HCT116 (cell line): ENCODE results near the gene NUP42. TPM values are rescaled to one million over a fixed set of nuclear protein-coding genes. Genes with fewer than 3 reads are reported as not detected.

ENCODE experiments used
- ATAC-seq: fragments of 200-7000 bp; cut with Tn5 transposase; 2 replicates; pipeline ENCODE4 v1.9.1; 2020; ENCODE audit warnings: mild to moderate bottlenecking, moderate library complexity
- BruUV-seq: library from RNA; stranded (reverse); fragments of 400-500 nt; replicated peaks from 2 replicates; lab custom pipeline; 2021; lab: Mats Ljungman, UMichigan
- CTCF ChIA-PET: fragments of 300-600 bp; sonication (Branson Sonifier 250); formaldehyde crosslinking; loops from one replicate; lab custom pipeline; 2021; ENCODE audit warnings: antibody characterized with exemption; lab: Charles Lee
- POLR2A ChIA-PET: fragments of 300-600, 350-600 bp; sonication (Branson Sonifier 250); formaldehyde crosslinking; loops from one replicate; lab custom pipeline; 2021; ENCODE audit warnings: antibody characterized with exemption; lab: Charles Lee
- RAD21 ChIA-PET, 2 experiments: fragments of 300-600 bp; sonication (Branson Sonifier 250); formaldehyde crosslinking; loops; one replicate each; lab custom pipeline; 2023; ENCODE audit warnings: low total read pairs in 2 of 2; ENCODE audit not compliant: uncharacterized antibody in 2 of 2, unreplicated experiment in 2 of 2, low non-redundant PET in 1 of 2; lab: Charles Lee
- DNase-seq: peaks from one replicate; pipeline ENCODE4 v3.0.0-alpha.2; 2010; ENCODE audit warnings: low read depth, low spot score
- H2AFZ ChIP-seq: fragments of 200-600 bp; shearing (Covaris generic), sonication (generic); 2 replicates; pipeline ENCODE4 v1.6.1; 2017; ENCODE audit warnings: low read depth, mixed run types, mixed read lengths, antibody characterized with exemption, low read length; ENCODE audit not compliant: poor library complexity, severe bottlenecking
- H3K27ac ChIP-seq: 2 replicates; pipeline ENCODE4 v1.5.1; 2012; ENCODE audit warnings: low read depth, low read length
- H3K27me3 ChIP-seq: fragments of 200-600 bp; sonication (generic); 2 replicates; pipeline ENCODE4 v1.6.1; 2016; ENCODE audit warnings: mixed run types, low read length, mixed read lengths; ENCODE audit not compliant: insufficient read depth
- H3K36me3 ChIP-seq, 2 experiments: fragments of 200-500 bp in 1 of 2; fragments of 200-600 bp in 1 of 2; sonication (Bioruptor generic) in 1 of 2; sonication (generic) in 1 of 2; 2 replicates each; pipeline versions ENCODE4 v1.5.1 to v1.6.1; 2014 to 2016; ENCODE audit warnings: low read length in 2 of 2, inconsistent platforms in 1 of 2, mixed read lengths in 1 of 2, mixed run types in 1 of 2; ENCODE audit not compliant: insufficient read depth in 2 of 2, control insufficient read depth in 1 of 2
- H3K4me1 ChIP-seq, 2 experiments: fragments of 200-600 bp in 1 of 2; sonication (generic) in 1 of 2; 2 replicates each; pipeline versions ENCODE4 v1.5.1 to v1.6.1; 2012 to 2017; ENCODE audit warnings: low read length in 2 of 2, inconsistent platforms in 1 of 2, mild to moderate bottlenecking in 1 of 2, mixed read lengths in 1 of 2, mixed run types in 1 of 2, moderate library complexity in 1 of 2; ENCODE audit not compliant: insufficient read depth in 2 of 2, control insufficient read depth in 1 of 2
- H3K4me2 ChIP-seq: fragments of 200-600 bp; sonication (generic); 2 replicates; pipeline ENCODE4 v1.6.1; 2017; ENCODE audit warnings: mixed run types, low read length, mixed read lengths
- H3K4me3 ChIP-seq, 2 experiments: fragments of 200-600 bp in 1 of 2; sonication (generic) in 1 of 2; replicated peaks in 1 of 2; 2 replicates each; pipeline ENCODE4 v1.5.1; 2011 to 2016; ENCODE audit warnings: low read length in 2 of 2, control low read depth in 1 of 2, low read depth in 1 of 2, mild to moderate bottlenecking in 1 of 2, mixed read lengths in 1 of 2, mixed run types in 1 of 2
- H3K79me2 ChIP-seq: fragments of 200-600 bp; sonication (generic); 2 replicates; pipeline ENCODE4 v1.6.1; 2017; ENCODE audit warnings: mild to moderate bottlenecking, mixed run types, low read length, moderate library complexity, mixed read lengths; ENCODE audit not compliant: insufficient read depth
- H3K9ac ChIP-seq: fragments of 200-600 bp; sonication (generic); 2 replicates; pipeline ENCODE4 v1.6.1; 2016; ENCODE audit warnings: low read length, mixed read lengths
- H3K9me2 ChIP-seq: fragments of 200-600 bp; sonication (generic), shearing (Covaris generic); 2 replicates; pipeline ENCODE4 v1.6.1; 2017; ENCODE audit warnings: mixed run types, mild to moderate bottlenecking, moderate library complexity; ENCODE audit not compliant: insufficient read depth
- H3K9me3 ChIP-seq, 2 experiments: fragments of 200-500 bp in 1 of 2; fragments of 200-600 bp in 1 of 2; sonication (Bioruptor generic) in 1 of 2; sonication (generic) in 1 of 2; 2 replicates each; pipeline ENCODE4 v1.6.1; 2014 to 2017; ENCODE audit warnings: low read length in 2 of 2, mixed read lengths in 2 of 2, inconsistent platforms in 1 of 2, low read depth in 1 of 2, mild to moderate bottlenecking in 1 of 2, mixed run types in 1 of 2, moderate library complexity in 1 of 2; ENCODE audit not compliant: control insufficient read depth in 1 of 2, insufficient read depth in 1 of 2
- H4K20me1 ChIP-seq: fragments of 200-600 bp; sonication (generic), shearing (Covaris generic); 2 replicates; pipeline ENCODE4 v1.6.1; 2017; ENCODE audit warnings: mixed run types, mild to moderate bottlenecking, moderate library complexity; ENCODE audit not compliant: insufficient read depth
- ATF3 ChIP-seq: IDR thresholded peaks from 2 replicates; pipeline ENCODE4 v1.6.1; 2012
- CBX3 ChIP-seq: IDR thresholded peaks from 2 replicates; pipeline ENCODE4 v1.6.1; 2012; ENCODE audit warnings: low read depth
- CTCF ChIP-seq, 3 experiments: fragments of 200-600 bp in 1 of 3; sonication (generic) in 1 of 3; IDR thresholded peaks in 2 of 3; conservative IDR thresholded peaks in 1 of 3; 2 replicates each; pipeline ENCODE4 v1.5.1; 2012 to 2017; ENCODE audit warnings: low read depth in 2 of 3, low read length in 2 of 3, antibody characterized with exemption in 1 of 3, borderline replicate concordance in 1 of 3, control low read depth in 1 of 3, mild to moderate bottlenecking in 1 of 3, mixed read lengths in 1 of 3, mixed run types in 1 of 3, moderate library complexity in 1 of 3; ENCODE audit not compliant: insufficient read depth in 1 of 3
- EGR1 ChIP-seq: IDR thresholded peaks from 2 replicates; pipeline ENCODE4 v1.6.1; 2012; ENCODE audit warnings: low read depth
- ELF1 ChIP-seq: IDR thresholded peaks from 2 replicates; pipeline ENCODE4 v1.6.1; 2012; ENCODE audit warnings: low read depth, borderline replicate concordance
- EZH2phosphoT487 ChIP-seq: fragments of 200-600 bp; IDR thresholded peaks from 2 replicates; pipeline ENCODE4 v1.6.1; 2018; ENCODE audit warnings: antibody characterized with exemption, borderline replicate concordance
- FOSL1 ChIP-seq: IDR thresholded peaks from 2 replicates; pipeline ENCODE4 v1.6.1; 2012; ENCODE audit warnings: low read depth
- JUND ChIP-seq: IDR thresholded peaks from 2 replicates; pipeline ENCODE4 v1.6.1; 2012
- MAX ChIP-seq: IDR thresholded peaks from 2 replicates; pipeline ENCODE4 v1.6.1; 2012
- POLR2A ChIP-seq: IDR thresholded peaks from 2 replicates; pipeline ENCODE4 v1.7.0; 2011; ENCODE audit warnings: borderline replicate concordance; ENCODE audit not compliant: insufficient read depth, insufficient read length; ENCODE audit errors: extremely low read depth
- RAD21 ChIP-seq: IDR thresholded peaks from 2 replicates; pipeline ENCODE4 v1.6.1; 2012; ENCODE audit warnings: low read depth, mild to moderate bottlenecking
- REST ChIP-seq: IDR thresholded peaks from 2 replicates; pipeline ENCODE4 v1.6.1; 2012; ENCODE audit warnings: low read depth
- SIN3A ChIP-seq: IDR thresholded peaks from 2 replicates; pipeline ENCODE4 v1.6.1; 2012; ENCODE audit warnings: low read depth
- SP1 ChIP-seq: IDR thresholded peaks from 2 replicates; pipeline ENCODE4 v1.6.1; 2012; ENCODE audit warnings: low read depth
- SRF ChIP-seq: IDR thresholded peaks from 2 replicates; pipeline ENCODE4 v1.6.1; 2012; ENCODE audit warnings: low read depth
- YY1 ChIP-seq: IDR thresholded peaks from 2 replicates; pipeline ENCODE4 v1.6.1; 2011; ENCODE audit warnings: low read length, low read depth, moderate library complexity, mild to moderate bottlenecking; ENCODE audit not compliant: insufficient replicate concordance; ENCODE audit errors: extremely low read depth
- ZBTB33 ChIP-seq: IDR thresholded peaks from 2 replicates; pipeline ENCODE4 v1.6.1; 2011; ENCODE audit warnings: mild to moderate bottlenecking, low read length, moderate library complexity; ENCODE audit not compliant: insufficient replicate concordance; ENCODE audit errors: extremely low read depth
- ZFX ChIP-seq: fragments of 450-650 bp; IDR thresholded peaks from 2 replicates; pipeline ENCODE4 v1.6.1; 2017
- ZNF274 ChIP-seq: fragments of 200-500 bp; sonication (Bioruptor generic); IDR thresholded peaks from 2 replicates; pipeline ENCODE4 v1.6.1; 2014; ENCODE audit warnings: mild to moderate bottlenecking, low read depth, low read length, inconsistent platforms
- intact Hi-C: fragments of 100-400 bp; cut with micrococcal nuclease; formaldehyde crosslinking; loops from 2 replicates; pipeline ENCODE4 v1.10.0; 2022
- total RNA-seq: library from RNA; stranded (reverse); gene quantifications from one replicate; pipeline ENCODE4 v1.2.1, GENCODE V29; 2021; ENCODE audit not compliant: unreplicated experiment

Gene NUP42
- total RNA-seq, 1 experiment from 2014 or later = 36.5 TPM

- TF ChIP-seq POLR2A (no peak), EGR1 (no peak), JUND (no peak), EZH2phosphoT487 (no peak), ZFX (no peak), SRF (no peak), MAX (no peak), CBX3 (no peak), YY1 (no peak), ELF1 (no peak), ATF3 (no peak), SIN3A (no peak), ZNF274 (no peak), FOSL1 (no peak), CTCF (IDR thresholded peaks at IDR 0.05 in 2 of 3, conservative IDR thresholded peaks at IDR 0.05 in 1 of 3; ENCODE audit: borderline replicate concordance in 1 of 3, insufficient read depth in 1 of 3, low read depth in 2 of 3, low read length in 2 of 3) (no peak), RAD21 (no peak), REST (no peak), SP1 (no peak), ZBTB33 (no peak)
- Histone ChIP-seq H2AFZ (no peak overlapping the region), H3K4me2 (no peak overlapping the region), H3K4me1 (peaks cover 5 to 8% of the 10 kb centered on the region in 2 experiments; a peak in 2 of 4 replicates), H3K9ac (no peak overlapping the region), H3K79me2 (no peaks in the 10 kb centered on the region), H4K20me1 (no peaks in the 10 kb centered on the region), H3K9me2 (no peaks in the 10 kb centered on the region), H3K4me3 (no peak overlapping the region), H3K9me3 (no peaks in the 10 kb centered on the region), H3K27me3 (no peaks in the 10 kb centered on the region), H3K27ac (no peak overlapping the region), H3K36me3 (no peaks in the 10 kb centered on the region)
- ATAC-seq = no peak
- ChIA-PET CTCF (no interaction called here), RAD21 (no interaction called here), POLR2A (no interaction called here)
- intact Hi-C loops = no loop called here
- DNase-seq = no peak
- BruUV-seq = no TSS peak
These were observed 45.1 kb downstream of the NUP42 start for GRCh38 chr7:23226844-23227450.
